AG09309 (cell line): Measurements from ENCODE around the gene ARCN1.

Experiments
- DNase-seq: peaks from one replicate; pipeline ENCODE4 v3.0.0-alpha.2; 2010; ENCODE audit warnings: low read depth
- H3K4me3 ChIP-seq: 2 replicates; pipeline ENCODE4 v1.5.1; 2011; ENCODE audit warnings: mild to moderate bottlenecking, low read depth, low read length, moderate library complexity; ENCODE audit not compliant: control insufficient read depth
- TF ChIP-seq, protein P1 (sequence below): IDR thresholded peaks from 2 replicates; pipeline ENCODE4 v1.5.1; 2011; ENCODE audit warnings: mild to moderate bottlenecking, low read depth, low read length, inconsistent platforms; ENCODE audit not compliant: insufficient read depth, control insufficient read depth; ENCODE audit errors: missing control alignments

The ARCN1 gene

DNA sequence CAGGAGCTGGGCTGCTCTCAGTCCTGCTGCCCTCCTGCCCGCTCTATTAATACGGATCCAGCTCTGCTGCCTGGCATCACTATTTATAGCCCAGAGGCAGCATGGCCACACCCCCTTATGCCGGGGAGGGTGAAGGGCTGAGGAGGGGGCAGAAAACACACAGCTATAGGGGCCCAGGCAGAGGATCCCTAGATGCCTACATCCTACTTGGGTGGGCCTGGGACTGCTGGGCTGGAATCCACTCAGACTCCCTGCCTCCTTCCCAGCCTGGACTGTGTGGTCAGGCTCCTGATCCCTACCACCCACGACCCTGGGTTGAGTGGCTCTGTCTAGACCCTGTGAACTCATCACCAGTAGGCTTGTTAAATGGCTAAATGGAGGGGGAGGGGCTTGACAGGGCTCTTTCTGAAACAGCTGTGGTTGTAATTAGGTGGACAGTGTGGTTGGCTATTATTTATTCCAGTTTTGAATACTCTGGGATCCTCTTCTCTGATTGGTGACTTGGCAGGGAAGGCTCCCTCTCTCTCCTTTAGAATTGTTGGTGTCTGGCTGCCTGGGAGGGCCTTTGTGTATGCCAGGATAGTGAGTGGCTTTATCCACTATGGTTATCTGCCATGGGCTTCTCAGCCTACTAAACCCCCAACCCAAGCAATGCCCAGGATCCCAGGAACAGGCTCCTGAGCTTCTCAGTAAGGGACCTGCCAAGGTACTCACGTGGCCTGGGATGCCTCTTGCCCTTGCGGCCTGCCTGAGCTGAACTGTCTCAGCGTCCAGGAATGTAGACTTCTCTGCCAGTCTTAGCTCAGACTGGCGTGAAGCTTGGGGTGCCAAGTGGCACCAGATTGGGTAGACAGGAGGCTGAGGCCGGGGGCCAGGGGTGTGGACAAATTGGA lies 50.4 kb downstream of the ARCN1 start:
- no peak for DNase-seq
- TF ChIP-seq, protein P1, sequence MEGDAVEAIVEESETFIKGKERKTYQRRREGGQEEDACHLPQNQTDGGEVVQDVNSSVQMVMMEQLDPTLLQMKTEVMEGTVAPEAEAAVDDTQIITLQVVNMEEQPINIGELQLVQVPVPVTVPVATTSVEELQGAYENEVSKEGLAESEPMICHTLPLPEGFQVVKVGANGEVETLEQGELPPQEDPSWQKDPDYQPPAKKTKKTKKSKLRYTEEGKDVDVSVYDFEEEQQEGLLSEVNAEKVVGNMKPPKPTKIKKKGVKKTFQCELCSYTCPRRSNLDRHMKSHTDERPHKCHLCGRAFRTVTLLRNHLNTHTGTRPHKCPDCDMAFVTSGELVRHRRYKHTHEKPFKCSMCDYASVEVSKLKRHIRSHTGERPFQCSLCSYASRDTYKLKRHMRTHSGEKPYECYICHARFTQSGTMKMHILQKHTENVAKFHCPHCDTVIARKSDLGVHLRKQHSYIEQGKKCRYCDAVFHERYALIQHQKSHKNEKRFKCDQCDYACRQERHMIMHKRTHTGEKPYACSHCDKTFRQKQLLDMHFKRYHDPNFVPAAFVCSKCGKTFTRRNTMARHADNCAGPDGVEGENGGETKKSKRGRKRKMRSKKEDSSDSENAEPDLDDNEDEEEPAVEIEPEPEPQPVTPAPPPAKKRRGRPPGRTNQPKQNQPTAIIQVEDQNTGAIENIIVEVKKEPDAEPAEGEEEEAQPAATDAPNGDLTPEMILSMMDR = no peak
- H3K4me3 ChIP-seq = peak overlapping the region; percentile 72

DNA sequence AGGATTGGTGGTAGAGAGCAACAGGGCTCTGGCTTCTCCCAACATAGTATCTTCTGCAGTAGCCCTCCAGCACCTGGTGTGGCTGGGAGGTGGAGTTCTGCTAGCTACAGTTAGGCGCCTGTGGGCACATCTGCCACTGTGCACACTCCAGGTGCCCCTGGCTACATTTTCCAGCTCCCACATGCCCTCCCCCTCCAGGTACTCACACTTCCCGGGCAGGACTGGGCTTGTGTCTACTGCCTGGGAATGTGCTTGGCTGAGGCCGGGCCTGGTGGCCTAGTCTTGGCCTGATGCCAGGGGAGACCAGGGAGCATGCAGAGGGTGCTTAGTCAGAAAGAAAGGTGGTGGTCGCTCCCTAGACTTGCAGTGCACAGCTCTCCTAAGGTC lies 51.1 kb downstream of the ARCN1 start:
- TF ChIP-seq, protein P1 = no peak
- peak overlapping the region; percentile 7 for H3K4me3 ChIP-seq
- no peak for DNase-seq

DNA sequence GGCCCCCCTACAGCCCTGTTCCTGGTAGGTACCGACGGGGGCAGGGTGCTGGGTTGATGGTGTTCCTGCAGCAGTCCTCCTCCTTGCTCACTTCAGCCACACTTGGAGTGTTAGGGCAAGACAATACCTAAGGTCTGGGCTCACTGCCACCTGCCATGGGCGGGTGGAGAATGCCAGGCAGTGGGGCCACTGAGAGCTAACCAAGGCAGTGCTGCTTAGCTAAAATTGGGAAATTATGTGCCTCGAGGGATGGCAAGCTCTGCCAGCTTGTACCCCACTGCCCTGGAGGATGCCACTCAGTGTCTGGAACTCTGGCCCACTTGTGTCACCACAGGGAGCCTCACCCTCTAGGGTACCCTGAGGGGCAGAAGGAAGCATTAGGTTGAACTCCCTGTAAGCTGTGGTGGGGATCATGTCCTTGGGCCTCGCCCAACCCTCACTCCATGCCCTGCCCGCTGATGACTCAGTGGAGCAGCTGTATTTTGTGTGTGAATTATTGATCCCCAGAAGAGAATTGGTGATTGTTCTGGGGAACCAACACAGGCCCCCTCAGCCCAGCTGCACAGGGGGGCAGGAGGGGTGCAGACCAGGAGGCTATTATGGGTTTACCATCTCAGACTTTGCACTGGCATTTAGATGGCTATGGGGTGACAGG lies 53.0 kb downstream of the ARCN1 start:
- H3K4me3 ChIP-seq = no peak overlapping the region
- DNase-seq = no peak
- TF ChIP-seq, protein P1 = no peak

DNA sequence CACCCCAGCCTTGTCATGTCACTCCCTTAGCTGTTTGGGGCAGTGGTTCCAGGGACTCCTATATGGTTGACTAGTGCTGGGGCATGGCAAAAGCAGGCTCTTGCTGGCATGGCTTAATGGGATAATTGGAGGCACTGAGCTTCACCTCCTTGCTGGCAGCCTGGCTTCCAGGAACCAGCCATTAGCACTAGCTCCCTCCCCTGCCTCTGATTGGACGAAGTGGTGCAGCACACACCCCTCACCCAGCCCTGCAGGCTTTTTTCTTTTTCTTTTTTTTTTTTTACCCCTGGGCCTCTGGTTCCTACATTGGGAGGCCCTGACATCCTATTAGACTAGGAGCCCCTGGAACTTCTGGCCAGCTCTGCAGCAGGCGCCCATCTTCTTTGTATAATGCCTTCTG lies 53.8 kb downstream of the ARCN1 start:
- H3K4me3 ChIP-seq = no peak overlapping the region
- no peak for DNase-seq
- TF ChIP-seq, protein P1 = no peak

DNA sequence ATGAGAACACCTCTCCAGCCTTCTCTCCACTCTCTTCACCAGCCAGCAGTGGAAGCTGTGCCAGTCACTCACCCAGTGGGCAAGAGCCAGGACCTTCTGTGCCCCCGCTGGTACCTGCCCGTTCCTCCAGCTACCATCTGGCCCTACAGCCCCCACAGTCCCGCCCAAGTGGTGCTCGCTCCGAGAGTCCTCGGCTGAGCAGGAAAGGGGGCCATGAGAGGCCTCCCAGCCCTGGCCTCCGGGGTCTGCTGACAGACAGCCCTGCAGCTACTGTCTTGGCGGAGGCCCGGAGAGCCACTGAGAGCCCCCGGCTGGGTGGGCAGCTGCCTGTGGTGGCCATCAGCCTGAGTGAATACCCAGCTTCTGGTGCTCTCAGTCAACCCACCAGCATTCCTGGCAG lies 55.4 kb downstream of the ARCN1 start:
- no peak for DNase-seq
- TF ChIP-seq, protein P1 = no peak
- no peak overlapping the region for H3K4me3 ChIP-seq

DNA sequence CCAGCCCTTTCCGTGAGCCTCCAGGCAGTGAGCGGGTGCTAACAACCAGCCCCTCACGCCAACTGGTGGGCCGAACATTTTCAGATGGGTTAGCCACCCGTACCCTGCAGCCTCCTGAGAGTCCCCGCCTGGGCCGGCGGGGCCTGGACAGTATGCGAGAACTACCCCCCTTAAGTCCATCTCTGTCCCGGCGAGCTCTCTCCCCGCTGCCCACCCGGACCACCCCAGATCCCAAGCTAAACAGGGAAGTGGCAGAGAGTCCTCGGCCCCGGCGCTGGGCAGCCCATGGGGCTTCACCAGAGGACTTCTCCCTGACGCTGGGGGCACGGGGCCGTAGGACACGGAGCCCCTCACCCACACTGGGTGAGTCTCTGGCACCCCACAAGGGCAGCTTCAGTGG lies 55.8 kb downstream of the ARCN1 start:
- TF ChIP-seq, protein P1 = no peak
- no peak for DNase-seq

DNA sequence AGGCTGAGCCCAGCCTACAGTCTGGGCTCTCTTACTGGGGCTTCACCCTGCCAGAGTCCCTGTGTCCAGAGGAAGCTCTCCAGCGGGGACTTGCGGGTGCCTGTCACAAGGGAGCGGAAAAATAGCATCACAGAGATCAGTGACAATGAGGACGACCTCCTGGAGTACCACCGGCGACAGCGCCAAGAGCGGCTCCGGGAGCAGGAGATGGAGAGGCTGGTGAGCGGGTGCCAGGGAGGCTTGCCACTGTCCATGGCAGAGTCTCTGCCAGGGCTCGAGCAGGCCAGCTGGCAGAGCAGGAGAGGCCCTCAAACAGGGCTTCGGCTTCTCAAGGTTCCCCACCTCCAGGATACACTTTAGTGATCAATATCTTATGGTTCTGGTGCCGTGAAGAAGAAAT lies 56.2 kb downstream of the ARCN1 start:
- TF ChIP-seq, protein P1 = no peak
- DNase-seq = no peak
- no peak overlapping the region for H3K4me3 ChIP-seq

More for the DNA sequence above, 55.8 kb downstream of the ARCN1 start:
- no peak overlapping the region for H3K4me3 ChIP-seq
